ENCODE results near the gene SETBP1.

The SETBP1 gene

DNA sequence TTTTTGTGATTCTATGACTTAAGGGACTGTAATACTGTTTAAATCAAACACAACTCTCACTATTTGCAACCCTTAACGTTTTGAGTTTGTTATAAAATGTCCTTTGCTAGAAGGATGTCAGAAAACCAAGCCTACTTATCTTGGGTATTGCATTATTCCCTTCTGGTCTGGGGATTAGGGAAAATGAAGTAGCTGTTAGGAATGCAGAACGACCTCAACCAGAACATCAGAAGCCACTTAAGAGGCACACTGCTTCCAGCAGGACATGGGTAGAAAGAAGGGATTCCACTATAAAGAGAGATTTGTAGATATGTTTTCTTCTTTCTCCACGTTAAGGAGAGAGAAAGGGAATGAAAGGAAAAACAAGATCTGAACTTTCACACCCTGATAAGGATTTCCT is 101.2 kb downstream of the SETBP1 start:
- no CpG with 5 or more reads among the region's 3 CpGs for WGBS
- H3K4me3 ChIP-seq (ENCODE audit: insufficient read depth in 1 of 2, low read depth in 1 of 2, low read length in 2 of 2): peak overlapping the region in 1 of 2 experiments; percentile 5
- no peak overlapping the region for H3K23ac ChIP-seq (ENCODE audit: low read length in 2 of 2)

DNA sequence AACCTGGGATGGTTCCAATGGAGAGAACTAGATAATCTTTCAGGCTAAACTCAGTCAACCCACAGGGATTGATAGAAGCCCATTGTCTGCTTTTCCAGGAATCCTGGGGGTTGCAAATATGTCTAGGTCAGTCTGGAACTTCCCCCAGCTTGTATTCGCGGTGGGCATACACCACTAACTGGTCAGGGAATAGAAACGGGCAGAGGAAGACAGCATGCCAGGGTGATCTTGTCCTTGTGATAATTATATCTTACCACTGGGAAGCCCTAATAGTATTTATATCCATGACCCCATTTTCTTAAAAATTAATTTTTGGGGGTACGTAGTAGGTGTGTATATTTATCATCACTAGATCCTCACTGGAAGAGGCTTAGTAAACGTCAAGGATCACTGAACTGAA is 101.9 kb downstream of the SETBP1 start:
- no peak overlapping the region for H4K8ac ChIP-seq (ENCODE audit: low read length)
- H3K9me3 ChIP-seq (ENCODE audit: control insufficient read depth, low read length): no peaks in the 10 kb centered on the region
- no peak overlapping the region for H2AFZ ChIP-seq (ENCODE audit: low read depth, low read length)
- H3K4me2 ChIP-seq (ENCODE audit: low read length, poor library complexity, severe bottlenecking): no peak overlapping the region
- H3K14ac ChIP-seq (ENCODE audit: low read length in 2 of 2): no peak overlapping the region
- H3K79me1 ChIP-seq (replicated peaks; ENCODE audit: low read length, poor library complexity, severe bottlenecking): peaks cover 15% of the 10 kb centered on the region
- no peak overlapping the region for H2BK5ac ChIP-seq (ENCODE audit: low read depth, low read length, poor library complexity, severe bottlenecking)
- no peaks in the 10 kb centered on the region for H3K27me3 ChIP-seq (ENCODE audit: control insufficient read depth in 1 of 2, insufficient read depth in 1 of 2, low read length in 2 of 2)
- H3K4me3 ChIP-seq (ENCODE audit: insufficient read depth in 1 of 2, low read depth in 1 of 2, low read length in 2 of 2): no peak overlapping the region
- no peak overlapping the region for H3K23ac ChIP-seq (ENCODE audit: low read length in 2 of 2)
- no peak overlapping the region for H2BK15ac ChIP-seq (ENCODE audit: low read depth, poor library complexity, severe bottlenecking)
- H3K4ac ChIP-seq (ENCODE audit: low read depth in 1 of 2, low read length in 2 of 2): no peak overlapping the region
- no peak overlapping the region for H3K27ac ChIP-seq (ENCODE audit: low read length, poor library complexity, severe bottlenecking)
- 75% methylated on average over 2 of the region's 5 CpGs for WGBS
- no peak overlapping the region for H2AK5ac ChIP-seq (ENCODE audit: low read length, severe bottlenecking)
- H2BK12ac ChIP-seq (ENCODE audit: low read length in 2 of 2): no peak overlapping the region
- no peaks in the 10 kb centered on the region for H3K36me3 ChIP-seq (ENCODE audit: control insufficient read depth in 1 of 2, insufficient read depth in 2 of 2, low read depth in 1 of 2, low read length in 2 of 2)
- H3K9ac ChIP-seq (ENCODE audit: low read length): peak overlapping the region; percentile 69
- H3K18ac ChIP-seq (ENCODE audit: low read depth in 1 of 2, low read length in 2 of 2): no peak overlapping the region
- no peak overlapping the region for H4K91ac ChIP-seq (ENCODE audit: low read length)
- DNase-seq: no peak
- H2BK120ac ChIP-seq (ENCODE audit: low read depth, low read length): peak overlapping the region; percentile 2
- H3K4me1 ChIP-seq (ENCODE audit: control insufficient read depth, insufficient read depth, low read depth, low read length): peaks cover 6% of the 10 kb centered on the region

More for the DNA sequence above, 101.2 kb downstream of the SETBP1 start:
- Histone ChIP-seq H3K4ac (ENCODE audit: low read depth in 1 of 2, low read length in 2 of 2) (no peak overlapping the region), H3K27ac (ENCODE audit: low read length, poor library complexity, severe bottlenecking) (no peak overlapping the region), H4K8ac (ENCODE audit: low read length) (no peak overlapping the region), H2BK12ac (ENCODE audit: low read length in 2 of 2) (no peak overlapping the region), H2AK5ac (ENCODE audit: low read length, severe bottlenecking) (no peak overlapping the region), H3K79me1 (replicated peaks; ENCODE audit: low read length, poor library complexity, severe bottlenecking) (peaks cover 15% of the 10 kb centered on the region), H2BK5ac (ENCODE audit: low read depth, low read length, poor library complexity, severe bottlenecking) (no peak overlapping the region), H2BK15ac (ENCODE audit: low read depth, poor library complexity, severe bottlenecking) (no peak overlapping the region), H2AFZ (ENCODE audit: low read depth, low read length) (no peak overlapping the region), H4K91ac (ENCODE audit: low read length) (no peak overlapping the region), H3K36me3 (ENCODE audit: control insufficient read depth in 1 of 2, insufficient read depth in 2 of 2, low read depth in 1 of 2, low read length in 2 of 2) (no peaks in the 10 kb centered on the region), H3K14ac (ENCODE audit: low read length in 2 of 2) (no peak overlapping the region), H3K4me2 (ENCODE audit: low read length, poor library complexity, severe bottlenecking) (no peak overlapping the region), H2BK120ac (ENCODE audit: low read depth, low read length) (no peak overlapping the region), H3K27me3 (ENCODE audit: control insufficient read depth in 1 of 2, insufficient read depth in 1 of 2, low read length in 2 of 2) (no peaks in the 10 kb centered on the region), H3K9ac (ENCODE audit: low read length) (peak overlapping the region; percentile 69), H3K9me3 (ENCODE audit: control insufficient read depth, low read length) (no peaks in the 10 kb centered on the region), H3K18ac (ENCODE audit: low read depth in 1 of 2, low read length in 2 of 2) (no peak overlapping the region), H3K4me1 (ENCODE audit: control insufficient read depth, insufficient read depth, low read depth, low read length) (peaks cover 6% of the 10 kb centered on the region)
- DNase-seq: peak; percentile 90

DNA sequence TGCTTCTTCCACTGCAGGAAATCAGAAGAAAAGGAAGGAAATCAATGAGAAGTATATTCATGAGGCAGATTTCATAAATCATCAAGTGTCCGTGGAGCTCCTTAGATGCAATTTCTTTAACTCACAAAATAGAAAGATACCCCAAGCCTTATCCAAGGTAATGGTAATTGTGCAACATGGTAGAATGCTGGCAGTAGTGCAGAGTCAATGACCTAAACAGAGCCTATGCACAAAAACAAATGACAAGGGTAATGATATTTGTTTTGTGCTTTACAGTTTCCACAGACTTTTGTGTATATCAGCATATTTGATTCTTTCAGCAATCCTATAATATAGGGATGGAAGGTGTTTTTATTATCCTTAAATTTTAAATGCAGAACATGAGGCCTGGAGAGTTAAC is 102.7 kb downstream of the SETBP1 start:
- Histone ChIP-seq H3K4me1 (ENCODE audit: control insufficient read depth, insufficient read depth, low read depth, low read length) (peaks cover 6% of the 10 kb centered on the region), H3K4me3 (ENCODE audit: insufficient read depth in 1 of 2, low read depth in 1 of 2, low read length in 2 of 2) (no peak overlapping the region), H3K14ac (ENCODE audit: low read length in 2 of 2) (no peak overlapping the region), H4K91ac (ENCODE audit: low read length) (no peak overlapping the region), H2AK5ac (ENCODE audit: low read length, severe bottlenecking) (no peak overlapping the region), H4K8ac (ENCODE audit: low read length) (no peak overlapping the region), H2BK15ac (ENCODE audit: low read depth, poor library complexity, severe bottlenecking) (no peak overlapping the region), H2BK12ac (ENCODE audit: low read length in 2 of 2) (no peak overlapping the region), H3K4ac (ENCODE audit: low read depth in 1 of 2, low read length in 2 of 2) (no peak overlapping the region), H3K9ac (ENCODE audit: low read length) (no peak overlapping the region), H3K4me2 (ENCODE audit: low read length, poor library complexity, severe bottlenecking) (no peak overlapping the region), H3K36me3 (ENCODE audit: control insufficient read depth in 1 of 2, insufficient read depth in 2 of 2, low read depth in 1 of 2, low read length in 2 of 2) (no peaks in the 10 kb centered on the region), H2BK120ac (ENCODE audit: low read depth, low read length) (no peak overlapping the region), H3K27ac (ENCODE audit: low read length, poor library complexity, severe bottlenecking) (no peak overlapping the region), H3K18ac (ENCODE audit: low read depth in 1 of 2, low read length in 2 of 2) (no peak overlapping the region), H3K9me3 (ENCODE audit: control insufficient read depth, low read length) (no peaks in the 10 kb centered on the region), H2BK5ac (ENCODE audit: low read depth, low read length, poor library complexity, severe bottlenecking) (no peak overlapping the region), H3K23ac (ENCODE audit: low read length in 2 of 2) (no peak overlapping the region), H3K79me1 (replicated peaks; ENCODE audit: low read length, poor library complexity, severe bottlenecking) (peaks cover 15% of the 10 kb centered on the region), H3K27me3 (ENCODE audit: control insufficient read depth in 1 of 2, insufficient read depth in 1 of 2, low read length in 2 of 2) (no peaks in the 10 kb centered on the region), H2AFZ (ENCODE audit: low read depth, low read length) (no peak overlapping the region)
- no peak for DNase-seq
- WGBS: 80% methylated on average over 1 of the region's 1 CpG

DNA sequence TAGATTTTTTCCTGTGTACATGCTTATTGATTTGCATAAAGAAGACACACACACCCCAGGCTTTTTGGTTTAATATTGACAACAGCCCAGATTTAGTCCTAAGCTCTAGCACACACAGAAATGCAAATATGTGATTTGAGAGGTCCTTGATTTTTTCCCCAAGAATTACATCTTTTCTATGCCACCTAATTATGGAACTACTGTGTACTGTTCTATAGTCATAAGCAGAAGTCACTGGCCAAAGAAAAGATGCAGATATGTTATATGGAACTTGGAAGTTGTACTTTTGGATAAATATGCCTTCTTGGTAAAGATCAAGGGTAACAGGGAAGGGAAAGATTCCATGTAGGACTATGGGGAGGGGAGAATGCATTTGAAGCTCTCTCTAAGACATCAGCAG is 105.6 kb downstream of the SETBP1 start:
- DNase-seq: no peak
- Histone ChIP-seq H3K4me2 (ENCODE audit: low read length, poor library complexity, severe bottlenecking) (no peak overlapping the region), H2BK12ac (ENCODE audit: low read length in 2 of 2) (no peak overlapping the region), H3K23ac (ENCODE audit: low read length in 2 of 2) (no peak overlapping the region), H2BK5ac (ENCODE audit: low read depth, low read length, poor library complexity, severe bottlenecking) (no peak overlapping the region), H3K27ac (ENCODE audit: low read length, poor library complexity, severe bottlenecking) (no peak overlapping the region), H3K27me3 (ENCODE audit: control insufficient read depth in 1 of 2, insufficient read depth in 1 of 2, low read length in 2 of 2) (no peaks in the 10 kb centered on the region), H3K9ac (ENCODE audit: low read length) (peak overlapping the region; percentile 85), H3K4me3 (ENCODE audit: insufficient read depth in 1 of 2, low read depth in 1 of 2, low read length in 2 of 2) (peak overlapping the region in 1 of 2 experiments; percentile 73), H2AK5ac (ENCODE audit: low read length, severe bottlenecking) (no peak overlapping the region), H3K4ac (ENCODE audit: low read depth in 1 of 2, low read length in 2 of 2) (no peak overlapping the region), H4K8ac (ENCODE audit: low read length) (no peak overlapping the region), H4K91ac (ENCODE audit: low read length) (no peak overlapping the region), H3K18ac (ENCODE audit: low read depth in 1 of 2, low read length in 2 of 2) (no peak overlapping the region), H2BK15ac (ENCODE audit: low read depth, poor library complexity, severe bottlenecking) (no peak overlapping the region), H3K14ac (ENCODE audit: low read length in 2 of 2) (no peak overlapping the region), H2AFZ (ENCODE audit: low read depth, low read length) (no peak overlapping the region), H3K36me3 (ENCODE audit: control insufficient read depth in 1 of 2, insufficient read depth in 2 of 2, low read depth in 1 of 2, low read length in 2 of 2) (no peaks in the 10 kb centered on the region), H3K4me1 (ENCODE audit: control insufficient read depth, insufficient read depth, low read depth, low read length) (peaks cover 8% of the 10 kb centered on the region), H3K9me3 (ENCODE audit: control insufficient read depth, low read length) (no peaks in the 10 kb centered on the region), H2BK120ac (ENCODE audit: low read depth, low read length) (no peak overlapping the region), H3K79me1 (replicated peaks; ENCODE audit: low read length, poor library complexity, severe bottlenecking) (peaks cover 9% of the 10 kb centered on the region)
